Neural cell (in vitro differentiated cells): ENCODE results near the gene ETV3L.

Experiments
- EP300 ChIP-seq: fragments of 450-650 bp; conservative IDR thresholded peaks from 2 replicates; pipeline ENCODE4 v1.6.1; 2014; ENCODE audit warnings: antibody characterized with exemption, mild to moderate bottlenecking, moderate library complexity; ENCODE audit not compliant: poor library complexity, severe bottlenecking
- EZH2 ChIP-seq: fragments of 200-600, 300-800 bp; shearing (Covaris generic), sonication (generic); IDR thresholded peaks from 2 replicates; pipeline ENCODE4 v1.6.1; 2014; ENCODE audit warnings: antibody characterized with exemption, low read length, borderline replicate concordance, mild to moderate bottlenecking; ENCODE audit not compliant: insufficient read depth, poor library complexity, severe bottlenecking
- MXI1 ChIP-seq: fragments of 450-650 bp; conservative IDR thresholded peaks from 2 replicates; pipeline ENCODE4 v1.6.1; 2014; ENCODE audit warnings: antibody characterized with exemption, mild to moderate bottlenecking; ENCODE audit not compliant: poor library complexity, severe bottlenecking
- POLR2AphosphoS5 ChIP-seq: IDR thresholded peaks from 2 replicates; pipeline ENCODE4 v1.6.1; 2012
- TAF1 ChIP-seq: IDR thresholded peaks from 2 replicates; pipeline ENCODE4 v1.6.1; 2012; ENCODE audit warnings: low read depth
- TF ChIP-seq, protein P1 (sequence below): fragments of 450-650 bp; IDR thresholded peaks from 2 replicates; pipeline ENCODE4 v1.5.1; 2014; ENCODE audit warnings: antibody characterized with exemption, mild to moderate bottlenecking, moderate library complexity; ENCODE audit not compliant: poor library complexity, severe bottlenecking

DNA sequence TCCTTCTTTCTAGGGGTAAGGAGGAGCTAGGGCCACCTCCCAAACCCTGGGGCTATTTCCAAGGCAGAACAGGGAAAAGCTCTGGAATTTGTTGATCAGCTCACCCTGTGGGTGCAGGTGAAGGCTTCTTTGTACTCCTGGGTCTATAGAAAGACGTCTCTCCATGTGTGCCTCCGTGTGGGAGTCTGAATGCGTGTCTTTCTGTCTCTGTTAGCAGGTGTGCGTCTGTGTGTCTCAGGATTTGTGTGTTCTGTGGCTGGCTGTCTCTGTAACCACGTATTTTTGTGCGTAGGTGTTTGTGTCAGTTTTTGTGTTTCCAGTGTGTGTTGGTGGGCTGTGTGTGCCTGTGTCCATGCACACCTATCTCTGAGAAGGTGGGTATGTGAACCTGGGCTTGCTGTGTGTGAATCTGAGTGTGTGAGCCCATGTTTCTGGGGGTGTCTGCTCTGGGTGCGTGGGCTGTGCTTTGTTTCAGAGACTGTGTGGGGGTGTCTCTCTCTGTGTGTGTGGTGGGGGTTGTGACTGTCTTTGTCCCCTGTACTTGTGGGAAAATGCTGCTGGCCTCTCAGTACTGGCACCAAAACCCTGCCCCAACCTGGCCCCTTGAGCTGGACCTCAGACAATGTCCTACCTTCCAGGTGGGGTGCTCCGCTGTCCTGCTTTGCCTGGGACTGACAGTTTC, 12.7 kb upstream of the ETV3L start:
- TF ChIP-seq EZH2 (no peak), MXI1 (no peak), EP300 (no peak), POLR2AphosphoS5 (no peak), TAF1 (no peak)
- TF ChIP-seq, protein P1, sequence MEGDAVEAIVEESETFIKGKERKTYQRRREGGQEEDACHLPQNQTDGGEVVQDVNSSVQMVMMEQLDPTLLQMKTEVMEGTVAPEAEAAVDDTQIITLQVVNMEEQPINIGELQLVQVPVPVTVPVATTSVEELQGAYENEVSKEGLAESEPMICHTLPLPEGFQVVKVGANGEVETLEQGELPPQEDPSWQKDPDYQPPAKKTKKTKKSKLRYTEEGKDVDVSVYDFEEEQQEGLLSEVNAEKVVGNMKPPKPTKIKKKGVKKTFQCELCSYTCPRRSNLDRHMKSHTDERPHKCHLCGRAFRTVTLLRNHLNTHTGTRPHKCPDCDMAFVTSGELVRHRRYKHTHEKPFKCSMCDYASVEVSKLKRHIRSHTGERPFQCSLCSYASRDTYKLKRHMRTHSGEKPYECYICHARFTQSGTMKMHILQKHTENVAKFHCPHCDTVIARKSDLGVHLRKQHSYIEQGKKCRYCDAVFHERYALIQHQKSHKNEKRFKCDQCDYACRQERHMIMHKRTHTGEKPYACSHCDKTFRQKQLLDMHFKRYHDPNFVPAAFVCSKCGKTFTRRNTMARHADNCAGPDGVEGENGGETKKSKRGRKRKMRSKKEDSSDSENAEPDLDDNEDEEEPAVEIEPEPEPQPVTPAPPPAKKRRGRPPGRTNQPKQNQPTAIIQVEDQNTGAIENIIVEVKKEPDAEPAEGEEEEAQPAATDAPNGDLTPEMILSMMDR, result no peak
